ENCODE measurements around the gene KIFC3.
"Not testable (repeated sequence)": the region's sequence is repeated elsewhere in the genome, so short reads cannot be mapped to it uniquely, and the experiment has no call there.

The KIFC3 gene, protein sequence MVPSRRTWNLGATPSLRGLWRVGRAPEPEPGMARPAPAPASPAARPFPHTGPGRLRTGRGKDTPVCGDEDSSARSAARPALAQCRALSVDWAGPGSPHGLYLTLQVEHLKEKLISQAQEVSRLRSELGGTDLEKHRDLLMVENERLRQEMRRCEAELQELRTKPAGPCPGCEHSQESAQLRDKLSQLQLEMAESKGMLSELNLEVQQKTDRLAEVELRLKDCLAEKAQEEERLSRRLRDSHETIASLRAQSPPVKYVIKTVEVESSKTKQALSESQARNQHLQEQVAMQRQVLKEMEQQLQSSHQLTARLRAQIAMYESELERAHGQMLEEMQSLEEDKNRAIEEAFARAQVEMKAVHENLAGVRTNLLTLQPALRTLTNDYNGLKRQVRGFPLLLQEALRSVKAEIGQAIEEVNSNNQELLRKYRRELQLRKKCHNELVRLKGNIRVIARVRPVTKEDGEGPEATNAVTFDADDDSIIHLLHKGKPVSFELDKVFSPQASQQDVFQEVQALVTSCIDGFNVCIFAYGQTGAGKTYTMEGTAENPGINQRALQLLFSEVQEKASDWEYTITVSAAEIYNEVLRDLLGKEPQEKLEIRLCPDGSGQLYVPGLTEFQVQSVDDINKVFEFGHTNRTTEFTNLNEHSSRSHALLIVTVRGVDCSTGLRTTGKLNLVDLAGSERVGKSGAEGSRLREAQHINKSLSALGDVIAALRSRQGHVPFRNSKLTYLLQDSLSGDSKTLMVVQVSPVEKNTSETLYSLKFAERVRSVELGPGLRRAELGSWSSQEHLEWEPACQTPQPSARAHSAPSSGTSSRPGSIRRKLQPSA

DNA sequence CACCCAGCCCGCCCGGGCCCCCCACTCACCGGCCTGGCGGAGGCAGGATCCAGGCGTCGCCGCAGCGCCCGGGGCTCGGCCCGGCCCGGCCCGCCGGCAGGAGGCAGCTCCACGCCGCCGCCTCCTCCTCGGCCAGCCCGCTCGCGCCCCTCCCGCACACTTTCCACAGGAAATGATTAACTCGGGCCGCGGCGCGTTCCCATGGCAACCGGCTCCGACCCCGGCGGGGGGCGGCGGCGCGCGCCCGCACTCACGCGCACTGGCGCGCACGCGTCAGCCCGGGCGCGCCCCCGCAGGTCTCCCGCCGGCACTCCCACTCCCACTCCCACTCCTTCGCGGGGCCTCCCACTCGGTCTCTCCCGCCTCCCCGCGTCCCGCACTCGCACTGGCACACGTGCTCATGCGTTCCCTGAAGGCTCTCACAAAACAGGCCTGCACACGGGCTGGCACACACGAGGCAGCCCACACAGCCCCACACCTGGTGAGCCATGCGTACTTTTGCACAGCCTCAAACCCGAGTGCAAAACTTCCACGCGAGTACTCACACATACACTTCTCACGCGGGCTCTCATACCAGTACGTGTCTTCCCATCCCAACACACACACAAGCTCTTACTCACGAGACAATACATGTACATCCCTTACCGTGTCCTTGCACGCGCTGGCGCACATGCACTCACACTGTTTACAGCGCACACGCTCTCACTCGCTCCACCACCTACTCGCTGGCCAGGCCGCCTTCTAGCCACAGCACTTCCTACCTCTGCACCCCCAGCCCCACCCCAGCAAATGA lies at the start of gene KIFC3:
Gene KIFC3, minus strand, starts transcription at position 151 of the 793 bp plus-strand sequence. CDS start 4,248 bp downstream, outside the sequence.
- peak; percentile 79 for DNase-seq (ENCODE audit: low spot score)

DNA sequence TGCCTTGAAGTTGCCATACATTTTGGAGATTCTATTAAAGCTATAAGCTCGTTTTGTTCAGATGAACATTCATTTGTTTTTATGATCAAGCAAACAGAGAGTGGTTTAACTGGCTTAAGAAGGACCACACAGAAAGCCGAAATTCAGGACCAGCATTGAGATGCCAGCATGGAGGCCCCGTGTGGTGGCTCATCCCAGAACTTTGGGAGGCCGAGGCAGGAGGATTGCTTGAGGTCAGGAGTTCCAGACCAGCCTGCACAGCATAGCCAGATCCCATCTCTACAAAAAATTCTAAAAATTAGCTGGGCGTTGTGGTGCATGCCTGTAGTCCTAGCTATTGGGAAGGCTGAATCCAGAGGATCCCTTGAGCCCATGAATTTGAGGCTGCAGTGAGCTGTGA lies 45.9 kb upstream of the KIFC3 start:
- DNase-seq (ENCODE audit: low spot score), result no peak

DNA sequence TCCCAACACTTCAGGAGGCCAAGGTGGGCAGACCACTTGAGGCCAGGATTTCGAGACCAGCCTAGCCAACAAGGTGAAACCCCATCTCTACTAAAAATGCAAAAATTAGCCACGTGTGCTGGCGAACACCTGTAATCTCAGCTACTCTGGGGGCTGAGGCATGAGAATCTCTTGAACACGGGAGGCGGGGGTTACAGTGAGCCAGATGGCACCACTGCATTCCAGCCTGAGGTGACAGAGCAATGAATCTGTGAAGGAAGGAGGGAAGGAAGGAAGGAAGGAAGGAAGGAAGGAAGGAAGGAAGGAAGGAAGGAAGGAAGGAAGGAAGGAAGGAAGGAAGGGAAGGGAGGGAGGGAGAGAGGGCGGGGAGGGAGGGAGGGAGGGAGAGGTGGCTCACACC lies 44.6 kb upstream of the KIFC3 start:
- DNase-seq (ENCODE audit: low spot score), result not testable (repeated sequence)

DNA sequence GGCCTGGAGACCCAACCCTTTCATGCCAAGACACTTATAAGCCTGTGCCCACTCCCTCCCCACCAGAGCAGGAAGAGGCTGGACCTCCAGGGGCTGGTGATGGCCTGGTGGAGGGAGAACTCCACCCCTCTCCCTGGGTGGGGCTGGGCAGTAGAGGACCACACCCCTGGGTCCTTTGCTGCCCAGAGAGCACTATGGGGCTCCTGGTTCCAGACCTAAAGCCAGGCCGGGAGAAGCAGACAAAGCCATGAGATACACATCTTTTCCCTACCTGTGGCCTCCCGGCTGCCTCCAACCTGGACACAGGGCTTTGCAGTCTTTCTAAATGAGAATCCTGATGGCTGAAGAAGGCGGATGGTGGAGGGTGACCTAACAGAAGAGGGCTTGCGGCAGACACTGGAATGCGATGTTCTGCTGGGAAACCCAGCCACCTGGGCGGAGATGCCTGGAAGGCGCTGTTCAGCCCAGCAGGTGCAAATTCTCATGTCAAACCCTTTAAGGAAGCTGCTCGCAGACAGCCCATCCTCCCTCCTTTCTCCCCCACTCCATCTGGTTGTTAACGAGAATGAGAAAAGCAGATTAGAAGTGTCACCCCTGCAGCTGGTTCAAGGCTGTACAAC lies 43.9 kb upstream of the KIFC3 start:
- peak; percentile 70 for DNase-seq (ENCODE audit: low spot score)

DNA sequence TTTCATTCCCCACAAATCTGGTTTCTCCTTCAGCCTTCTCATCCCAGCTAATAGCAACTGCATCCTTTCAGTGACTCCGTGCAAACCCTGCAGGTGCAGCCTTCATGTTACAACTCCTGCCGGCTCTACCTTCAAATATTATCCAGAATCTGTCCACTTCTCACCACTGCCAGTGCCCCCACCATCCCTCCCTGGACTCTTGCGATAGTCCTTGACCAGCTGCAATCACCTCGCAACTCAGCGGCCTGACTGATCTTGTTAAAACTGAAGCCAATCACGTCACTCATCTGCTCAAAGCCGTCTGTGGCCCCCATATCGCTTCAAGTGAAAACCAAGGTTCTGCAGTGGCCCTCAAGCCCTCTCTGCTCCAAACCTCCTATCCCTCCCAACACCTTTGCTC lies 42.8 kb upstream of the KIFC3 start:
- DNase-seq (ENCODE audit: low spot score), result no peak

DNA sequence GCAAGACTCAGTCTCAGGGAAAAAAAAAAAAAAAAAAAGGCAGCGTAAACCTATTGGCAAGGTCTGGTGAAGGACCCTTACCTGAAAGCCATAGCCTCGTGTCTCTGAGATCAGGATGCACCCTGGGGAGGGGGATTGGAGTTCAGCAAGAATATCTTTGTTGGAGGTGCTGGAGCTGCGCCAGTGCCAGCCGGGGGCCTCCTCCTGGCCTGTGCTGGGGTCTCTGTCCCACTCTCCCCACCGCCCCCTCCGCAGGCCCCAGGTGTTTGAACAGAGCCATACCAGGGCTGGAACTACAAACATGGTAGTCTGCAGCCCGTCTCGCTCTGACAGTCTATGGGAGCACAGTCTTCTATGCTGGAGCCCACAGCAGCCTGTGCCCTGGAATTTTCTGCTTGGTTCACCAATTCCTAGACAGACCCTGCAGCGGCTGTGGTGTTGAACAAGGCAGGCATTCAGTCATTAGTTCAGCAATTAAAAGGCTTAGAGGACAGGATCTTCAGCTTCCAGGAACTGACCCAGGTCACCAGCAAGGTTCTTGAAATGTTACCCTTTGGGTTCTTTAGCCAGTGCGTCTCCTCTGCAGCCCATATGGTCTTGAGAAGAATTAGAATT lies 42.2 kb upstream of the KIFC3 start:
- DNase-seq (ENCODE audit: low spot score), result no peak

DNA sequence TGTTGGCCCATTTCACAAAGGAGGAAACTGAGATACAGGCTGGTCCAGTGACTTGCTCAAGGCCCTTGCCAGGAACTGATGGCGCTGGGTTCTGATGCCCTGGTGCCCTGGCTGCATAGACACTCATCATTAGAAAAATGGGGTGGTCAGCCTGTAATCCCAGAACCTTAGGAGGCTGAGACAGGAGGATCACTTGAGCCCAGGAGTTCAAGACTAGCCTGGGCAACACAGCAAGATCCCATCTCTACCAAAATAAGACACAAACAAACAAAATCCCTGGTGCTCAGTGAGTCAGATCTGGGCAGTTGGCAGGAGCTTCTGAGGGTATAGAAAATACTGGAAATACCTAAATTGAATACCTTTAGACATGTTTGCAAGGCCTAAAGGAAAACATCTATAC lies 41.1 kb upstream of the KIFC3 start:
- DNase-seq (ENCODE audit: low spot score), result no peak

DNA sequence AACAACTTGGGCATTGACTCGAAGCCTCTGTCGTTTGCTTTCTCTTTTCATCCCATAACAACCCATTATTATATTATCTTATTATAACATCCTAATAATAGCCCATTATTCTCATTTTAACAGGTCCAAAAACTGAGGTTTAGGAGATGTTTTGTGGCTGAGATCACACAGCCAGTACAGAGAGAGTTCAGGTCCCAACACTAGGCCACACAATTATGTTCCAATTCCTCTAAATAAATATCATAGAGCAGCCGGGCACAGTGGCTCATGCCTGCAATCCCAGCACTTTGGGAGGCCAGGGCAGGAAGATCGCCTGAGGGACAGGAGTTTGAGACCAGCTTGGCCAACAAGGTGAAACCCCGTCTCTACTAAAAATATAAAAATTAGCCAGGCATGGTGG lies 40.3 kb upstream of the KIFC3 start:
- DNase-seq (ENCODE audit: low spot score), result no peak

DNA sequence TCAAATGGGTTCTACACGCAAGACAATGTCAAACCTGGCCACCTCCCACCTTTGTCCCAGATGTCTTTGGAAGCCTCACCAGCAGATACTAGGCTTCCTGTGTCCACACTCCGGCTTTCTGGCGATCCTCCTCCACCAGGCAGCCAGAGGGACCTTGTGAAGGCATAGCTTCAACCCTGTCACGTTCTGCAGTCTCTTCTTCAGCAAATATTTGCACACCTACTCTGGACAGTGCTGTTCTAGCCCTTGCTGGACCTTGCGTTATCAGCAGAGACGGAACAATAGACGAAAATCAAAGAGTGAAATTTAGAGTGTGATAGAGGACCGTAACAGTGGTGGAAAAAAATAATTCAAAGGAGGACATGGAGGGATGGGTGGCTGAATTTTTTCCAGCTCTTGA lies 38.5 kb upstream of the KIFC3 start:
- DNase-seq (ENCODE audit: low spot score), result no peak

DNA sequence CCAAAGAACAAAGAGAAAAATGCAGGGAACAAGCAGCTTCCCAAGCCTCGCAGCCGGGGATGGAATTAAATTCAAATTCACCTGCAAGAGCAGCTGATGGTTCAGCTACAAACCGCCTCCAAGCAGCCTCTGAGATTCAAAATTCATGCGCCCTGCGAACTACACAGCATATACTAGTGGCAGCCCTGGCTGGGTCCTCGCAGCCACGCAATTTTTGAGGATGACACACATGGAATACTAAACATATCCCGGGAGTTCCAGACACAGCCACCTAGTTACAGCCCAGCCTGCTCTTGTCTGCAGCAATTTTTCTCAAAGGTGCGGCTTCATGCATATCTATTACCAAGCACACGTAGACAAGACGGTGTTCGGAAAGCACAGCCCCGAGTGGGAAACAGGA lies 35.9 kb upstream of the KIFC3 start:
- no peak for DNase-seq (ENCODE audit: low spot score)

DNA sequence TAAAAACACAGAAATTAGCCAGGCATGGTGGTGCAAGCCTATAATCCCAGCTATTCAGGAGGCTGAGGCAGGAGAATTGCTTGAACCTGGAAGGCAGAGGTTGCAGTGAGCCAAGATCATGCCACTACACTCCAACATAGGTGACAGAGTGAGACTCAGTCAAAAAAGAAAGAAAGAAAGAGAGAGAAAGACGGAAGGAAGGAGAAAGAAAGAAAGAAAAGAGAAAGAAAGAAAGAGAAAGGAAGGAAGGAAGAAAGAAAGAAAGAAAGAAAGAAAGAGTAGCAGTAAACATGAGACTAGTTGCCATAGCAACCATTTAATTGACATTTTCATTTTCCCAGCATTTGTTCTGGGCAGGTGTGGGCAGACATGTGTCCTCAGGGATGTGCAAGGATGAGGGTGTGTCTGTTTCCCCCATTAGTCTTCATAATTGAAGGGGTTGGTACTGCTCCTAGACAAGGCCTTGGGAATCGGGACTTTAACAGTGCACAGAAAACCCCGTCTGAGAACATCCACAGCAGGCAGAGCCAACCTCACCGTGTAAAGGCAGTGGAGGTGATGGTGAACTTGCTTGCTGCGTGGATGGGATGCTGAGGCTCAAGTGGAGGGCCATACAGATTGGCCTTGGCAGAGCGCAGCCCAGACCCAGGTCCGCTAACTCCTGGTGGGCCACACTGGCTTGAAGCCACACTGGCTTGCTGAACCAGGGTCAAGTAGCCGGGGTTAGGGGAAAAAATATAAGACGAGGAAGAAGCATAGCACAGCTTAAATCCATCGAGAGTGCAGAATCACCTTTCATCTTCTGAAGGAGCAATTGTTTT lies 35.2 kb upstream of the KIFC3 start:
- no peak for DNase-seq (ENCODE audit: low spot score)

DNA sequence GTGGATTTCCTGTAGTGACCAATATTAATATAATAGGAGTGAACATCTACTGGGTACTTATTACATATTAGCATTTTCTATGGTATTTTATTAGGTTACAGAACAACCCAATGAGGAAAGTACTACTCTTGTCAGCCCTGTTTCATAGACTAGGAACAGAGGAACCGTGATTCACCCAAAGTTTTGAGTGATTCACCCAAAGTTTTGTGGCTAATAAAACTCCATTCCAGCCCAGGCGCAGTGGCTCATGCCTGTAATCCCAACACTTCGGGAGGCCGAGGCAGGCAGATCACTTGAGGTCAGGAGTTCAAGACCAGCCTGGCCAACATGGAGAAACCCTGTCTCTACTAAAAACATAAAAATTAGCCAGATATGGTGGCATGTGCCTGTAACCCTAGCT lies 33.1 kb upstream of the KIFC3 start:
- not testable (repeated sequence) for DNase-seq (ENCODE audit: low spot score)

DNA sequence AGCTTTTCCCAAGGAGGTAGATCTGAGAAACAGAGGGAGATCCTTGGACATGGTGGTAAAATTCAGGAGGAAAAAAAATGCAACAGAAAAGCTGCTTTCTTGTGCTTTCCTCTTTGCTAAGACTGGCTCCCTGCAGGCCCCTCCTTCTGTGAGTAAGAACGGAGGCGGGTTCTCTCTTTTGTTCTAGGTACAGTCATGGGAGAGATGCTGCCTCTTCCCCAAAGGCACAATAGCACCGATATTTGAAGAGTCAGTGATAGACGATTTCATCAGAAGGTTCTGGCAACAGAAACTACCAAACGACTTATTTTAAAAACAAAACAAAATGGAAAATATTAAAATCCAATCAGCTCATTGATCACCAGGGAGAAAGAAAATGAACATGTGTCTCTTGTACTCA lies 32.6 kb upstream of the KIFC3 start:
- DNase-seq (ENCODE audit: low spot score), result no peak

DNA sequence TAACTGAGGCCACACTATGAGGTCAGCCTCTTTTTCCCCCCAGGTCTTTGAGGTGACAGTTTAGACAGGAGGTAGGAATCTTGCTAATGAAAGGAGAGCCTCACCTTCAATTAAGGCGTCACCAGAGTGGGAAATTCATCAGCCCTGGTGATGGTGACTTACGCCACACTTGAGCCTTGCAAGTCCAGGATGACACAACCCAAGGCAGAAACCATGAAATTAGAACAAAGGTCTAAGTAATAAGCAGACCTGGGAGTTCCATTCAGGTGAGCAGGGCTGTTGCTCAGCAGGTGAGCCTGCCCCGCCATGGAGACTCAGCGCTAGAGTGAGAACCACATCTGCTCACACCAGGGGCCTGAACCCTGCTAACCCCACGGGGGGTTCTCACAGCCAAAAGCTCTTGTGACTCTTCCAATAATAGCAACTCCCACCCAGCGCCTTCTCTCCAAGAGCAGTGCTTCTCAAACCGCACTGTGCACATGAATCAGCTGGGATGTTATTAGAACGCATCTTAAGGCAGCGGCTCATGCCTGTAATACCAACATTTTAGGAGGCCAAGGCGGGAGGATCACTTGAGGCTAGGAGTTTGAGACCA lies 28.7 kb upstream of the KIFC3 start:
- no peak for DNase-seq (ENCODE audit: low spot score)

DNA sequence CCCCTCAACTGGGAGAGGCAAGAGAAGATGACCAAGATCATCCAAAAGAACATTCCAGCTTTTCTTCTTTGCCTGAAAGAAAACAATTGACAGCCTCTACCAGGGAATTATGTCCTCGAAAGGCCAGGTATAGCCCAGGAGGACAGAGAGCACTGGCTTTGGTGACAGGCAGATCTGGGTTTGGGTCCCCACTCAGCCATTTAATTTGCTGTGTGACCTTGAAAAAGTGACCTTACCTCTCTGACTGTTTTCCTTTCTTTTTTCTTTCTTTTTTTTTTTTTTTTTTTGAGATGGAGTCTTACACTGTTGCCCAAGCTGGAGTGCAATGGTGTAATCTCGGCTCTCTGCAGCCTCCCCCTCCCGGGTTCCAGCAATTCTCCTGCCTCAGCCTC lies 27.7 kb upstream of the KIFC3 start:
- no peak for DNase-seq (ENCODE audit: low spot score)

DNA sequence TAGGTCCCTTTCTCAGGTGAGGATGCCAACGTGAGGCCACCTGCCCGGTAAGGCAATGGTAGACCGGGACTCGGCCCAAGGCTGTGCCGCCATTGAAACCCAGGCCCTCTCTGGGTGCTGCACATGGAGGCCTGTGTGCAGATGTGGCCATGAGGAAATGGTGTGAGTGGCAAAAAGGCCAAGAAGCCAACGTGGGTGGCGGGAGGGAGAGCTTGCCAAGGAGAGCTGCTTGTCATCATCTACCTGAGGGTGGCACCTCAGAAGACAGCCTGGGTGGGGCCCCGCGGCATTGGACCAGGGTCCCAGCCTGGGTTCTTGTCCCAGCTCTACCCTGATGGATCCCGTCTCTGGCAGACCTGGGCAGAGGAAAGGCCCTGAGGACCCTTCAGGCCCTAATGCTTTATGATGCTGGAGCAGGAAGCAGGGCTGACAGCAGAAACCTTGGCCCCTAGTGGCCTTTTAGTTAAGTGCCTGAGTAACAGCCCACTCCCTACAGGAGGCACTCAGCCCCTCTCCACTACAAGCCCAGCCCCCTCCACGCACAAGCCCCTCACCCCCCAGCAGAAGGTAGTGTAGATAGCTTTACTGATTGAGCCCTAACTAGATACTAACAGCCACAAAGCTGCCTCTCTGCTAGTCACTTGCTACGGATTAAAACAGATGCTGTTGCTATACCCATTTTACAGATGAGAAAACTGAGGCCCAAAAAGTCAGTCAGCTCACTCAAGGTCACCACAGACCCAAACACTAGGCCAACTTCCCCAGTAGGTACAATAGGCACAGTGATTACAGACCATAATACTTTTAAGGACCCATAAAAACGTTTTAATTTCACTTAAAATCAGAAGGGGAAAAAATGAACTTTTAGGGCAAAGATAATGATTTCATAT lies 26.2 kb upstream of the KIFC3 start:
- DNase-seq (ENCODE audit: low spot score), result no peak

DNA sequence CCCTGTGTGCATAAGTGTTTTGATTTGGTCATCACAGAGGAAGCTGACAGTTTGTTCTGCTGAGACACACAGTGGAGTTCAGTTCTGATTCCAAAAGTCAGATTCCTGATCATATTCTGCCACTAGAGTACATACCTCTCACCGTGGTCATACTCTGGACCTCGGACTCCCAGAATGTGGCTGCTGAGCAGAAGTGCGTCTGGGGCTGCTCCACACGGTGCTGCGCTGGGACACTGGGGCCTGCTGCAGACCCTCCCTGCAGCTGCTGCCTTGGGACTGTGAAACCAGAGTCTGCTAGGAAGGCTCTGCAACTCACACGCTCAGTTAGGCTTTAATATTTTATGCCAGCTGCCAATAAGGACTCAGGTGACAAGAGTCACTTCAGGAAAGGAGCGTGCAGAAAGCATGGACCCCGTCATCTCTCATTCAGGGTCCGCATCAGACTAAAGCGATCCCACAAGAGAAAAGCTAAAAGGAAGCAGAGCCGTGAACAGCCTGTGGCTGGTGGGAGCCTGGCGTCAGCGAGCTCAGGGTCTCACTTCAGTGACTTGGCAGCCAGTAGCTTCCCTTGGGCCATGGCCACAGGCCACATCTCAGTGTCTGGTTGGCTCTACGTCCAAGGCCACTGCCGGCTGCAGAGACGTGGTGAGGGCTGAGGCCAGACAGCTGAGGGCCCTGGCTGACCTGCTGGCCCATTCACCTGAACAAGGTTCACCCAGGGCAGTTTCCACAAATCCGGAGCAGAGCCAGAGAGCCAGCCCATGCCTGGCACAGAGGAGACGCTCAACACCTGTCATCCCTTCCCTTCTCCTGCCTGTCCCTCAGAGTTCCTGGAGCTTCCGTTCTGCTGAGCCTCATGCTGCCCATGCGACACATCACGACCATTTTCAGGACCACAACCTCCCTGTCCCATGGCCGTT lies 24.7 kb upstream of the KIFC3 start:
- DNase-seq (ENCODE audit: low spot score), result no peak

DNA sequence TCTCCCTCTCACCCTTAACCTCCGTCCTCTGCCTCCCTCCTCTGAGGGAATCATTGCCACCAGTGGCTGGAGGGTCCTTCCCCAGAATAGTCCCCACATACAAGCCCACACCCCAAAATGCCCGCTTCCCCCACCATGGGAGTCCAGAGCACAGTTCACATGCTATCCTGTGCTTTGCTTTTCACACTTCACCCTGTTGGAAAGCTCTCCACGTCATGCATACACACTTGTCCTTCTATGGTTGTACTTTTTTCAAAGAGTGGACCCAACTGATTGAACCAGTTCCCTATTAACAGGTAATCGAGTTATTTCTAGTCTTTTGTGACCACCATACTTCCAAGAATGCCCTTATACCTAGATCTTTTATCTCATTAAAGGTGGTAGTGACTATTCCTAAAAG lies 23.8 kb upstream of the KIFC3 start:
- no peak for DNase-seq (ENCODE audit: low spot score)
